Fibroblast of the aortic adventitia (primary cell): ENCODE measurements around the gene USP34. TPM values are rescaled to one million over a fixed set of nuclear protein-coding genes. Genes with fewer than 3 reads are reported as not detected.

Experiments
- DNase-seq: peaks from one replicate; pipeline ENCODE4 v3.0.0-alpha.2; 2010; ENCODE audit warnings: low read depth
- H3K4me3 ChIP-seq: 2 replicates; pipeline ENCODE4 v1.5.1; 2011; ENCODE audit warnings: low read depth, mild to moderate bottlenecking, control low read depth, low read length, moderate library complexity
- CTCF ChIP-seq: IDR thresholded peaks from 2 replicates; pipeline ENCODE4 v1.5.1; 2011; ENCODE audit warnings: mild to moderate bottlenecking, low read length, control low read depth, inconsistent platforms; ENCODE audit not compliant: insufficient read depth
- total RNA-seq: library from RNA; depleted of rRNA; stranded (reverse); fragments of >200 nt; gene quantifications from 2 replicates; pipeline ENCODE4 v1.2.3, GENCODE V29; 2012; ENCODE audit warnings: low replicate concordance

Gene USP34
- total RNA-seq, 1 donor, result 130 TPM

- DNase-seq, result peak; percentile 27
- TF ChIP-seq CTCF, result no peak
- H3K4me3 ChIP-seq, result peak overlapping the region; percentile 74
These were observed 292.9 kb downstream of the USP34 start for GRCh38 chr2:61177727-61178549.

- peak; percentile 89 for DNase-seq
- TF ChIP-seq CTCF, result no peak
- peak overlapping the region; percentile 82 for H3K4me3 ChIP-seq
These were observed 293.8 kb downstream of the USP34 start for GRCh38 chr2:61176755-61177726.

DNA sequence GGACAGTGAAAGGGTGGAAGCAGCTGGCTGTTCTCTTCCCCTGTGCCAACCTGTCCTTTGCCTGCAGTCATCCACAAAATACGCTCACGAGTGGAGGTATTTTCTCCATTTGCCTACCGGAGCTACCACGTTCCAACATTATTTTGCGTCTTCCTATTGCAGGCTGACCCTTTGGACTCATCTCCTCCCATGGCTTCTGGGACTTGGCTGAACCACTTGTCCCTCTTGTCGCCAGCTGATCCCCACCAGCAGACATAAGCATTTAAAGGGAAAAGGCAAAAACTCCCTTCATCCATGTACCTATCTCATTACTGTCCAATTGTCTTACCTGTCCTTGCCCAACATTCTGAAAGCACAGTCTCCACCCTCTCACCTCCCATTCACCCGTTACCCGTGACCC, 295.9 kb downstream of the USP34 start:
- DNase-seq, result no peak
- no peak for TF ChIP-seq CTCF
- H3K4me3 ChIP-seq, result no peak overlapping the region

GRCh38 chr2:61173116-61173515, 297.8 kb downstream of the USP34 start:
- DNase-seq, result no peak
- no peak overlapping the region for H3K4me3 ChIP-seq
- TF ChIP-seq CTCF, result no peak

DNA sequence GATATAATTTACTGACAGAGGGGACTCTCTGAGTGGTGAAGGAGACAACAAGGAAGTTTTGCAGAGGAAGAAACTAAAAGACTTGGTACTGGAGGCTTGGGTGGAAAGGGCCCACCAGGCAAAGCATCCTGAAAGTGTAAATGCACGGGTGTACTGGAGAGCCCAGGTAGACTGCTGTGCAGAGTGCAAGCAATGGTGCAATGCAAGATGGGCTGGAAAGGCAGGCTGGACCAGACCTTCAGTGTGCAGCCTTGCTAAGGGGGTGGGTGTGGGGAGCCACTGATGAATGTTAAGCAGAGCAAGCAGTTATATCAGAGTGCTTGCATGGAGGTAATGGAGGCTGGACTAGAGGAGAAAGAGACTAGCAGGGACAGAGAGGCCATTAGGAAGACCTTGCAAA, 298.2 kb downstream of the USP34 start:
- TF ChIP-seq CTCF, result no peak
- no peak for DNase-seq
- H3K4me3 ChIP-seq, result no peak overlapping the region

GRCh38 chr2:61167579-61167978, 303.3 kb downstream of the USP34 start:
- DNase-seq, result no peak
- TF ChIP-seq CTCF, result no peak
- no peak overlapping the region for H3K4me3 ChIP-seq
